Midbrain (tissue), 1 donor: ENCODE measurements around the gene COMP.
"Not testable (repeated sequence)": the region's sequence is repeated elsewhere in the genome, so short reads cannot be mapped to it uniquely, and the experiment has no call there.

ENCODE experiments used
- DNase-seq: peaks from one replicate; lab custom pipeline; 2025; lab: John Stamatoyannopoulos, UW

The COMP gene

GRCh38 chr19:18790566-18791314 lies at the start of gene COMP:
Gene COMP (minus strand): TSS chr19:18791305. CDS start chr19:18791269, 36 bp downstream.
- DNase-seq: no peak

DNA sequence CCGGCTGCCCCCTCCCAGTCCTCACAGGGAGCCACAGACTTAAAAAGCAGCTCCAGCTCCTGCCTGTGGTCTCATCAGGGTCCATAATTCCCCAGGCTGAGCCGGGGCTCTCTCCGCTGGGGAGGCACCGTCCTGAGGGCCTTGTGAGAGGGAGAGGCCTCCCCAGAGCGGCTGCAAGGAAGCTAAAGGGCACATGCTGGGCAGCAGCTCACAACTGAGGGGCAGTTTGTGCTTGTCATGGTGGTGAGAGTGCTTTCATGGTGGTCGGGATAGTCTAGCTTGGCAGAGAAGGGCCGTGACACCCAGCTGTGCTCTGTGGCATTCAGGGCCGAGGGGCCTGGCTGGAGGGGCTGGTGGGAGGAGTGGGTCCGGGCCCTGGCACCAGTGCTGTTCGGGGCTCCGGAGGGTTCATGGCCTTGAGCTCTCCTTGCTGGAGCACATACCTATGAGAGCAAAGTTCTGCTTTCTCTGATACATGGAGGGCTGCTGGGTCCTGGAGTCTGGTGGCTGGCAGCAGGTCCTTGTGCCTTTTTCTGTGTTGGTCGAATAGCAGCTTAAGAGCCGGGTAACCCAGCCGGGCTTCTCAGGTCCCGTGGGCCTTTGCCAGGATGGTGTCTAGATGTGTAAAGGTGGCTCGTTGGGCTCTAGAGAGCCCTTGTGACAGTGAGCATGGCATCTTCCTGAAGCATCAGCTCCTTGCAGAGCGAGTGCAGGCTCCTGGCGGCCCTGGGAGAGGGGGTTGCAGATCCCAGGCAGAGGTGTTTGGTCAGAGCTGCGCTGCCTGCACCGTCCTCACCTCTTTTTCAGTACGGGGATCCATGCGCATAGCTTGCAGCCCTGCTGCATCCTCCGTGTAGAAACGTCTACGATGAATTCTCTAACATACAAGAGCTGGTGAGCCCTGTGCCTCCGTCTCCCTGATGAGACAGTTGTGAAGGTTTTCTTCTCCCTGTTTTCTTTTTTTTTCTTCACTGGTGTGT lies 49.5 kb upstream of the COMP start:
- no peak for DNase-seq

DNA sequence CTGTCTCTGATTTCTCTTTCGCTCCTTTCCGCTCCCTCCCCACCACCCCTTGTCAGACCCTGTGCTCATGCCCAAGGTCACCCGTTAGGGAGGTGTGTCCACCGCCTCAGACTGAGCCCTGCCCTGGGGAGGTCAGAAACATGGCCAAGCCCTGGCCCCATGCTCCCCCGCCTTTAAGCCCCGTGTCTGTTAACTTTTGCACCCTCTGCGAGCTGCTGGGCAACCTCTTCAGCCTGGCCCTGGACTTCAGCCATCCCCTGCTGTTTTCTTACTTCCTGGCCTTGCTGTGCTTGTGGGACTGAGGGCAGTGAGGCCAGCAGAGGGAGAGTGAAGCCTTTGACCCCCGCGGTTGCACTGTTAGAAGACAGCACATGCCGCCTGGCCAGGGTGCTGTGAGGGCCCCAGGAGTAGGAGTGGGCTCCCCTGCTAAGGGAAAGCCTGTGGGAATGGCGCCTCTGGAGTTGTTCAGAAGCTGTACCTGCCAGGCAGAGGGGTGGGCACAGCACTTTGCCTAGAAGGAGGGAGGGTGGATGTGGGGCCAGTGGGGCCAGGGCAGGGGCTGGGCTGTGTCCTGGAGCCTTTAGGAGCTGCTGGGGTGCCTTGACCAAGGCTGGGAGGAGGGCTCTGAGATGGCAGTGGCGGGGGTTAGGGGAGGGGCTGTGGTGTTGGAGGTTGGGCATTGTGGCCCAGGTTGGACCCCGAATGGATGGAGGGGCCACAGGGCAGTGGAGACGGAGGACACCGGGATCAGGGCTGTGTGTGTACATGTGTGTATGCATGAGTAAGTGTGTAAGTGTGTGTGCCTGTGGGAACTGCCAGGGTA lies 48.6 kb upstream of the COMP start:
- DNase-seq: no peak

DNA sequence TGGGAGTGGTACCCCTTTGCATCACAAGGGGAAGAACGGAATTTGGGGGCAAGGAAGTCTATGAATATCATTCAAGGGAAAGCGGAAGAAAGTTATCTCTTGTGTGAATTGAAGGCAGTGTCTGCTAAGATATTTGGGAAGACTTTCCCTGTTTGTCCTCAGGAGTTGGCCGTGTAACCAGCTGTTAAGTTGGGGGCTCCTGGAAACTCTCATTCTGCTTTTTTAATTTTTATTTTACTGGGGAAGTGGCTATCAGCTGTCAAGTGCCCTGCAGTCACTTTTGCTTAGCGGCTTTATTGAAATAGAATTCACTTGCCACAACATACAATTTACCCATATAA lies 43.5 kb upstream of the COMP start:
- DNase-seq: no peak

GRCh38 chr19:18833849-18834643 lies 42.9 kb upstream of the COMP start:
- no peak for DNase-seq

DNA sequence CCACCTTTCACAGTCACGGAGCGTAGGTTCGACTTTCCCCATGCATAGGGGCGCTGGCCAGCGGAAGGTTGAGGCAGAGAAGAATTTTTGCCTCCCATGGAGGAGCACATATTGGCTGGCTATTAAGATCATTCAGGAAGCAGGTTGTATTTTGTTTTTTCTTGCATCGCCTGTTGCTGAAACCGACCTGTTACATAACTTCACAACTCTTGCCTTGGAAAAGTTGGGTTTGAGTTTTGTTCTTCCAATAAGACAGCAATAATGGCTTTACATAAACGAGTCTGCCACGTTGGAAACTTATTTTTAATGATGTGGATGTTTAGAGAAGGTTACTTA lies 42.0 kb upstream of the COMP start:
- DNase-seq: no peak

GRCh38 chr19:18832306-18833140 lies 41.4 kb upstream of the COMP start:
- no peak for DNase-seq

GRCh38 chr19:18831524-18832305 lies 40.6 kb upstream of the COMP start, which contains the start of gene UPF1:
Gene UPF1 (plus strand): TSS chr19:18831959. CDS start chr19:18832210, 251 bp downstream.
- peak; percentile 93 for DNase-seq

DNA sequence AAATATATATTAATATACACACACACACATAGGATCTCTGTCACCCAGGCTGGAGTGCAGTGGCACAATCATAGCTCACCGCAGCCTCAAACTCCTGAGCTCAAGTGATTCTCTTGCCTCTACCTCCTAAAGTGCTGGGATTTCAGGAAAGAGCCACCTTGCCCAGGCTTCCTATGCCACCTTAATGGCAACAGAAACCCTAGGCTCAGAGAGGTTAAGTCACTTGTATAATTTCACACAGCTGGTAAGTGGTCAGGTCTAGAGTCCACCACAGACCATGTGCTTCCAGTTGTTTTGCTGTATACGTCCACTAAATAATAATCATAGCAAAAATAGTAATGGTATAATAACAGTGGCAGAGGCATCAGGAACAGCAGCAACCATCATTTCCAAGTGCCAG lies 39.4 kb upstream of the COMP start:
- no peak for DNase-seq

- no peak for DNase-seq
Observed at GRCh38 chr19:18828786-18829185, 37.7 kb upstream of the COMP start.

GRCh38 chr19:18817574-18817973 lies 26.5 kb upstream of the COMP start:
- no peak for DNase-seq

DNA sequence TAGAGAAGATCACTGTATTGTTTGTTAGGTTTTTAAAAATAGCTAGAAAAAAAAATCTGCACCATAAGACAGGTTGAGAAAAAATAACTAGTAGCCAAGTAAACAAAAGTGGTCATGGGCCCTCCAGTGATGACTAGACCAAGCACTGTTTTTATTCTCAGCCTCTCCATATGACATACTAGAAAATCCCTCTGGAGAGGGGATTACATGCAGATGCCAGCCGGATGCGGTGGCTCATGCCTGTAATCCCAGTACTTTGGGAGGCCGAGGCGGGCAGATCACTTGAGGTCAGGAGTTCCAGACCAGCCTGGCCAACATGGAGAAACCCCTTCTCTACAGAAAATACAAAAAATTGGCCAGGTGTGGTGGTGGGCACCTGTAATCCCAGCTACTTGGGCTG lies 25.5 kb upstream of the COMP start:
- DNase-seq: not testable (repeated sequence)

DNA sequence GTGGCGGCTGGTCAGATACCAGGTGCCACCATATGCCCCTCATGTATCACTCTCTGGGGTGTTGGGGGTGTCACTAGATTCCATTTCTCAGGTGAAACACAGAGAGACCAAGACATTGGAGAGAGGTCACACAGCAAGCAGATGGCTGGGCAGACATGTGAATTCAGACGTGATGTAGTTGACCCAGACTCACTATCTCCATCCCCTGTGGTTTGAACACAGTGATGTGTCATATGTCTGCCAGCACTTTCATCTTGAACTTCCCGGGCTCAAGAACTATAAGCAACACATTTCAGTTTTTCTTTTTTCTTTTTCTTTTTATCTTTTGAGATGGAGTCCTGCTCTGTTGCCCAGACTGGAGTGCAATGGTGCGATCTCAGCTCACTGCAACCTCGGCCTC lies 24.6 kb upstream of the COMP start:
- DNase-seq: no peak

- no peak for DNase-seq
Observed at GRCh38 chr19:18814063-18814462, 23.0 kb upstream of the COMP start.

DNA sequence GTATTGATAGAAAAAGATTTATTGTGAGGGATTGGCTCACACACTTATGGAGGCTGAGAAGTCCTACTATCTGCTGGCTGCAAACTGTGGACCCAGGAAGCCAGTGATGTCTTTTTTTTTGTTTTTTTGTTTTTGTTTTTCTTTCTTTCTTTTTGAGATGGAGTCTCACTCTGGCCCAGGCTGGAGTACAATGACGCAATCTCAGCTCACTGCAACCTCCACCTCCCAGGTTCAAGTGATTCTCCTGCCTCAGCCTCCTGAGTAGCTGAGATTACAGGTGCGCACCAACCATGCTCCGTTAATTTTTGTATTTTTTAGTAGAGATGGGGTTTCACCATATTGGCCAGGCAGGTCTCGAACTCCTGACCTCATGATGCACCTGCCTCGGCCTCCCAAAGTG lies 20.5 kb upstream of the COMP start:
- DNase-seq: not testable (repeated sequence)

DNA sequence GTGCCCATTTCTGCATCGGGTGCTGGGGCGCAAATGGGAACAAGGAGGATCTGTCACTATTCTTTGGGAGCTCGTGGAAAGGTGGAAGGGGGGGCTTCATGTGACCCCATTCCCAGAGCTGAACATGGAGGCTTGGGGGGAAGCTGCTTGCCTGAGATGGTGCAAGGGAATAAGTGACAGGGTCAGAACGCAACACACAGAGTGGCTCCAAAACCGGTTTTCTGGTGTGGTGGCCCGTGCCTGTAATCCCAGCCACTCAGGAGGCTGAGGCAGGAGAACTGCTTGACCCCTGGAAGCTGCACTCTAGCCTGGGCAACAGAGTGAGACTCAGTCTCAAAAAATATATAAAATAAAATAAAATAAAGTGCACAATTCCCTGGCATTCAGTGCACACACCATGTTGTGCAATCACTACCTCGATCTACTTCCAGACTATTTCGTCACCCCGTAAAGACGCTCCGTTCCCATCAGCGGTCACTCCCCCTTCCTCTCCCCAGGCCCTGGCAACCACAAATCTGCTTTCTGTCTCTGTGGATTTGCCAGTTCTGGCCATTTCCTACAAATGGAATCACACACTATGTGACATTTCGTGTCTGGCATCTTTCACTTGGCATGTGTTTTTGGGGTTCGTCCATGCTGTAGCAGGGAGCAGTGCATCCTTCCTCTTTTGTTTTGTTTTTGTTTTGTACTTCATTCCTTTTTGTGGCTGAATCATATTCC lies 18.2 kb upstream of the COMP start:
- peak; percentile 5 for DNase-seq

GRCh38 chr19:18807861-18808331 lies 16.8 kb upstream of the COMP start:
- DNase-seq: no peak

DNA sequence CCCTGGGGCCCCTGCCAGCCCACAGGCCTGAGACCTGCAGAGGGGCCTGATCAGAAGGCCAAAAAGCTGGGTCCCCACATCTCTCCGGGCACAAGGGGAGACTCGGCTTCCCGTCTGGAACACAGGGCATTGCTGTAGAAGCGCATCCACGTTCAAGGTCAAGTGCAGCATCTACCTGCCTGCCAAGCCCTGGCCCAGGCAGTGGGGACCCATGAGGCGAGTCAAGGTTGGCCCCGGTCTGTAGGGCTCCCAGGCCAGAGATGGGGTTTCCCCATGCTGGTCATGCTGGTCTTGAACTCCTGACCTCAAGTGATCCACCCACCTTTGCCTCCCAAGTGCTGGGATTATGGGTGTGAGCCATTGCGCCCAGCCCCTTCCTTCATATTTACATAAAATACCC lies 13.5 kb upstream of the COMP start:
- no peak for DNase-seq

- DNase-seq: no peak
Observed at GRCh38 chr19:18804139-18804601, 13.1 kb upstream of the COMP start.
